ENCODE results near the gene MYMK.

MYMK gene

GRCh38 chr9:133515240-133515610 lies 9.5 kb downstream of the MYMK start:
- no peak overlapping the region for H3K9ac ChIP-seq (ENCODE audit: low read length)
- H3K4me2 ChIP-seq (ENCODE audit: low read length): no peak overlapping the region
- TF ChIP-seq CTCF (IDR thresholded peaks at IDR 0.05; ENCODE audit: low read depth, low read length) (no peak), EZH2phosphoT487 (IDR thresholded peaks at IDR 0.05; ENCODE audit: low read depth) (no peak)
- no peaks in the 10 kb centered on the region for H3K79me2 ChIP-seq (ENCODE audit: low read length)
- no peak overlapping the region for H2AFZ ChIP-seq (ENCODE audit: low read depth, low read length)
- H3K27me3 ChIP-seq (ENCODE audit: low read depth, low read length): peaks cover 9% of the 10 kb centered on the region
- H3K36me3 ChIP-seq (replicated peaks; ENCODE audit: low read depth, low read length): no peaks in the 10 kb centered on the region
- H3K27ac ChIP-seq (ENCODE audit: low read length): no peak overlapping the region
- no peaks in the 10 kb centered on the region for H4K20me1 ChIP-seq (ENCODE audit: insufficient read depth, low read length)
- H3K4me1 ChIP-seq (ENCODE audit: low read length): no peaks in the 10 kb centered on the region
- H3K4me3 ChIP-seq (ENCODE audit: low read length): no peak overlapping the region
- H3K9me3 ChIP-seq (ENCODE audit: insufficient read depth, low read length): no peaks in the 10 kb centered on the region

GRCh38 chr9:133514460-133515239 lies 10.1 kb downstream of the MYMK start:
- Histone ChIP-seq H3K4me2 (ENCODE audit: low read length) (no peak overlapping the region), H3K27me3 (ENCODE audit: low read depth, low read length) (peaks cover 6% of the 10 kb centered on the region), H3K4me3 (ENCODE audit: low read length) (no peak overlapping the region), H2AFZ (ENCODE audit: low read depth, low read length) (no peak overlapping the region), H3K36me3 (replicated peaks; ENCODE audit: low read depth, low read length) (no peaks in the 10 kb centered on the region), H3K9ac (ENCODE audit: low read length) (no peak overlapping the region), H4K20me1 (ENCODE audit: insufficient read depth, low read length) (no peaks in the 10 kb centered on the region), H3K4me1 (ENCODE audit: low read length) (no peaks in the 10 kb centered on the region), H3K9me3 (ENCODE audit: insufficient read depth, low read length) (no peaks in the 10 kb centered on the region), H3K27ac (ENCODE audit: low read length) (no peak overlapping the region), H3K79me2 (ENCODE audit: low read length) (no peaks in the 10 kb centered on the region)
- TF ChIP-seq CTCF (IDR thresholded peaks at IDR 0.05; ENCODE audit: low read depth, low read length) (no peak), EZH2phosphoT487 (IDR thresholded peaks at IDR 0.05; ENCODE audit: low read depth) (no peak)

- Histone ChIP-seq H4K20me1 (ENCODE audit: insufficient read depth, low read length) (no peaks in the 10 kb centered on the region), H3K9me3 (ENCODE audit: insufficient read depth, low read length) (no peaks in the 10 kb centered on the region), H3K9ac (ENCODE audit: low read length) (no peak overlapping the region), H2AFZ (ENCODE audit: low read depth, low read length) (no peak overlapping the region), H3K79me2 (ENCODE audit: low read length) (no peaks in the 10 kb centered on the region), H3K4me1 (ENCODE audit: low read length) (no peaks in the 10 kb centered on the region), H3K36me3 (replicated peaks; ENCODE audit: low read depth, low read length) (no peaks in the 10 kb centered on the region), H3K27me3 (ENCODE audit: low read depth, low read length) (peaks cover 3% of the 10 kb centered on the region; the same call in 1 of the 2 replicates), H3K27ac (ENCODE audit: low read length) (no peak overlapping the region), H3K4me3 (ENCODE audit: low read length) (no peak overlapping the region), H3K4me2 (ENCODE audit: low read length) (no peak overlapping the region)
- TF ChIP-seq CTCF (IDR thresholded peaks at IDR 0.05; ENCODE audit: low read depth, low read length) (no peak), EZH2phosphoT487 (IDR thresholded peaks at IDR 0.05; ENCODE audit: low read depth) (no peak)
Observed at GRCh38 chr9:133513214-133514100, 11.3 kb downstream of the MYMK start.
